ENCODE measurements around the gene HIRA. TPM values are rescaled to one million over a fixed set of nuclear protein-coding genes. Genes with fewer than 3 reads are reported as not detected.

Gene HIRA
- total RNA-seq, 1 experiment from 2014 or later = 22.1 TPM

DNA sequence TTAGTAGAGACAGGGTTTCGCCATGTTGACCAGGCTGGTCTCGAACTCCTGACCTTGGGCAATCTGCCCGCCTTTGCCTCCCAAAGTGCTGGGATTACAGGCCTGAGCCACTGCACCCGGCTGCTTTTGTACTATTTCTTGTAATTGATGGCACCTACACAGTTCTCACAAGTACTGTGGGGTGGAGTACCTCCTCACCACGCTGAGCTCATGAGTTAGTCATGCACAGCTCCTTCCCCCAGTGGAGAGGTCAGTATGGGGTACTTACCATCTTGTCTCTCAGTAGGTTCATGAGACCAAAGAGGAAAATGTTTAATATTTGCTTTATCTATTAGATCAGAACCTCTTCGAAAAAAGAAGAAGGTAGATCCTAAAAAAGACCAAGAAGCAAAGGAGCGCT, 2.9 kb upstream of the HIRA start:
- no peak for DNase-seq
- Histone ChIP-seq H3K27me3 (no peaks in the 10 kb centered on the region), H3K36me3 (peaks cover 26% of the 10 kb centered on the region), H3K9me3 (no peaks in the 10 kb centered on the region), H3K4me3 (no peak overlapping the region)

DNA sequence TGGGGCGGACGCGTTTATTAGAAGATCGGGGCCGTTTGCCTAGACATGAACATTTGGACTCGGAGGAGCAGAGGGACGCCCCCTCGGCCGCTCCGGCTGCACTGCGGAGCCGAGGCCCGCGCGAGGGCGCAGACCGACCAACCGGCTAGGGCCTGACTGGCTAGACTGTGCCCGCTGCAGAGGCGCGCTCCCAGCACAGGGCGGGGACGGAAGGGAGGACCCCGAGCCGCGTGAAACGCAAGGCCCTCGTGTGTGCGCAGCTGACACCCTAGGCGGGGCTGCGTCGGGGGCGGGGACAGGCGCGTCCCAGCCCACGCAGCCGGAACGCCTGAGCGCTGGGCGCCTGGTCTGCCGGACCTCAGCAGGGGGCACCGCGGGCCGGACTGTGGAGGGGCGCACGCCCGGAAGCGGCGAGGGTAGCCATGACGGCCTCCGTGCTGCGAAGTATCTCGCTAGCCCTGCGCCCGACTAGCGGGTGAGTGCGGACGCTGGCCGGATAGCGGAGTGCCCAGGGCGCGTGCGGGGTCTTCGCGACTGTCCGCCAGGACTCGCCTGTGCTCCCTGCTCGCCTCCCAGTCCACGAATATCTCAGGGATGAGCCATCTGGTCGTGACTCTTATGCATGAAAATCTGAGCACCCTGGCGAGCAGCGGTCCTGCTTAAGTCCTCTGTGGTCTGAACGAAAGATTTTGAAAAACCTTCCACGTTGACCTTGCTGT, 759 bp upstream of the HIRA start, which contains the start of gene MRPL40:
MRPL40 (plus strand) TSS at position 413 of the 719 bp plus-strand sequence; CDS start at position 423, 10 bp downstream.
- no peaks in the 10 kb centered on the region for H3K27me3 ChIP-seq
- H3K4me3 ChIP-seq = peak within 1 kb of the TSS; percentile 83
- H3K9me3 ChIP-seq = no peaks in the 10 kb centered on the region
- peaks cover 22% of the 10 kb centered on the region for H3K36me3 ChIP-seq
- DNase-seq = peak; percentile 96

DNA sequence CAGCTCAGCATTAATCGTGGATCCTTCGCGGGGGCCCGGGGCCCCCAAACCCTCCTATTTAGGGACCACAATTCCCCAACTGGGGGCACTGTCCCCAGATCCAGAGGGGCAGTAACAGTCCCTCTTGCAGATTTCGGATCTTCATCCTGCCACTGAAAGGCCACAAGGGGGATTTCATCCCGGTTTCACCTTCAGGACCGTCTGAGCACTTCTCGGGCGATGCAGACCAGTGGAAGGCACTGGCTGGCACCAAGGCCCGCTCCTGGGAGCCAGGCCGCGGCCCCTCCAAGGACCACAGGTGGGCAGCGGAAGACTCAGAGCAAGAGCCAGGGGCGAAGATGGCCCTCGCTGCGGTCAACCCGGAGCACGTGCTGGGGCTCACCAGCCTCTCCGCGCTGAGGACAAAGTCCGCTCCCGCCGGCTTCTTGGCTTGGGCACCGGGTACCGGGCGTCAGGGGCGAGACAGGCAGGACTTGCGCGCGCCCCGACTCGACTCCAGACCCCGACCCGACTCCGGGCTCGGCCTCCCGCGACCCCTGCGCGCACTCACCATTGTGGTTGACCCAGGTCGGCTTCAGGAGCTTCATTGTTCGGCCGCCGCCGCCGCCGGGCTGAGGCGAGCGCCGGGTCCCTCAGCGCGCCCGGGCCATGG, 517 bp downstream of the HIRA start:
- no peaks in the 10 kb centered on the region for H3K9me3 ChIP-seq
- H3K36me3 ChIP-seq = peaks cover 24% of the 10 kb centered on the region
- peak; percentile 30 for DNase-seq
- peak overlapping the region; percentile 83 for H3K4me3 ChIP-seq
- H3K27me3 ChIP-seq = no peaks in the 10 kb centered on the region

DNA sequence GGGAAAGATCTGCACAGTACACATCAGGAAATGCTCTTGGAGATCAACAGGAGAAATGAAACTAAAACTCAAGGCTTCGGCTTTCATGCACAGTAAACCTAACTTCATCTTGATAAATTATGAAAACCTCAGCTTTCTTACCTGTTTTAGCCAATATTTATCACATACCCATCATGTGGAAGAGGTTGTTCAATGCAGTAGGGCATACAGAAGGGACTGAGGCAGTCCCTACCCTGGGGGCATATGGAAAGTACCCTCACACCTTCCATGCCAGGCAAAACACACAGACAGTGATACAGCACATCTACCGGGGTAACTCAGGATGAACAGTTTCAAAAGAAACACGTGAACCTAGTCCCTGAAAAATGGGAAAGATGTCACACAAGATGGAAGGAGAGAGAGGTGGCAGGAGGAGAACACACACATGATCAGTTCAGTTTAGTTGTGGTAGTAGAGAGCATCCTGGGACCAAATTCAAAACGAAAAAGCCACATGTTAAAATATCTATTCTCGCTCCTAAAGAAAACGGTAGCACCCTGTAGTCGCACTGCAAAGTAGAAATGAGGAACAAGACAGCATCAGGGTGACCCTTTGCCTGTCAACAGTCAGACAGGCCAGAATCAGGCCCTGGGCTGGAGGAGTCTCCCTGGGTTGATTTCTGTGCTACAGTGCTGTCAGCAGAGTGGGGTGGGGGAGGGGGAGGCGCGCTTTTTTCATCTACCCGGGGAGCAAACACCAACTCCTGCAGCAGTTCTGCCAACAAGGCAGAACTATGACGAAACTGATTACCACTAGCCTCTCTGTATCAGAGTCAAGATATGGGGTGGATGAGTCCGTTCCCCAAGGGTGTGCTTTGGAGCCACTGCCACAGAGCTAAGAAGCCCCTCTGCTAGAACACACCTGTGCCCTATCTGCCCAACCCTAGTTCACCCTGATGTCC, 1.3 kb downstream of the HIRA start:
- no peaks in the 10 kb centered on the region for H3K9me3 ChIP-seq
- DNase-seq = peak; percentile 48
- no peaks in the 10 kb centered on the region for H3K27me3 ChIP-seq
- H3K36me3 ChIP-seq = peaks cover 23% of the 10 kb centered on the region
- H3K4me3 ChIP-seq = peak overlapping the region; percentile 83

DNA sequence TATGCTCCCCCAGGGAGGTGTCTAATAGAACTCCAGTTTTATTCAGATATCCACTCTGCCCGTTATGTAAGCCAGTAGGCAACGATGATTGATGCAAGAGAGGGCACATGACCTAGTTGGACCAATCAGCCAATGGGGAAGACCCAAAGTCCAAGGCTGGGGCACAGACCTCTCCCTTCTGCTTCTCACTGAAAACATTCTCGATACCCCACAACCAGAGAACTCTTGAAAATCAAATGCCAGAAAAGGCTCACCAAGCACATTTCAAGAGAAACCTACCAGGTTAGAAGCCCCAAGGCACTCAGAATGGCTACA, 7.4 kb downstream of the HIRA start:
- H3K9me3 ChIP-seq = no peaks in the 10 kb centered on the region
- H3K27me3 ChIP-seq = no peaks in the 10 kb centered on the region
- DNase-seq = no peak
- no peak overlapping the region for H3K4me3 ChIP-seq
- H3K36me3 ChIP-seq = peaks cover 10% of the 10 kb centered on the region

DNA sequence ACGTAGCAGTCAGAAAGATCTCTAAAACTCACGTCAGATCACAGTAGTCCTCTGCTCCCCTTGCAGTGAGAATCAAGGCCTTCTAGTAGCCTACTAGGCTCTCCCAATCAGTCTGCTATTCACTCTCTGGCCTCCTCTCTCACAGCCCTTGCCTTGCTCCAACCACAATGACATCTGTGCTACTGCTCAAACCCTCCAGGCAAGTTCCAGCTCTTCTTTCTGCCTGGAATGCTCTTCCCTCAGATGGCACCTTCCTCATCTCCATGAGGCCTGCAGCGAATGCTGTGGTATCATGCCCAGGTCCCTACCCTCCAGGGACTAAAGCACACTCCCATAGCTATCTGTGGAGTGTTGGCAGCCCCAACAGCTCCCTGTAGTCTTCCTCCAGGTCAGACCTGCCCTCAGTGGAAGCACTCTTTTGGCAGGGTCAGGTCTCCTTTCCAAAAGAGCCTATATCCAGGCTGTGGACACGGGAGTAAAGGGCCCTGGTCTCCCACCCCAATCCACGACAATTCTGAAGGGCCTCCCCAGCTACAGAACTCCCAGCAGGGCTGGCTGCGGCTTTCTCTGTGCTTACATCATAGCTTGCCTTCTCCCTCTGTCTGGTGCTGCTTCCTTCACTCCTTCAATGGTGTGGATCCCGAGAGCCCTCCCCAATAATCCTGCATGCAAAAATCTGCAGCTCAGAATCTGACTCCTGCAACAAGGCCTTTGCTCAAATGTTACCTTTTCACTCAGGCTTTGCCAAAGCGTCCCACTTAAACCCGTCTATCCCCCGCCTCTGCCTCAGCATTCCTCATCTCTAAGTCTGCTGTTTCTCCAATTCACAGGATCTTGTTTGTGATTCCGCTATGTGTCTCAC, 8.9 kb downstream of the HIRA start:
- Histone ChIP-seq H3K27me3 (no peaks in the 10 kb centered on the region), H3K36me3 (peaks cover 12% of the 10 kb centered on the region), H3K9me3 (no peaks in the 10 kb centered on the region), H3K4me3 (no peak overlapping the region)
- no peak for DNase-seq

DNA sequence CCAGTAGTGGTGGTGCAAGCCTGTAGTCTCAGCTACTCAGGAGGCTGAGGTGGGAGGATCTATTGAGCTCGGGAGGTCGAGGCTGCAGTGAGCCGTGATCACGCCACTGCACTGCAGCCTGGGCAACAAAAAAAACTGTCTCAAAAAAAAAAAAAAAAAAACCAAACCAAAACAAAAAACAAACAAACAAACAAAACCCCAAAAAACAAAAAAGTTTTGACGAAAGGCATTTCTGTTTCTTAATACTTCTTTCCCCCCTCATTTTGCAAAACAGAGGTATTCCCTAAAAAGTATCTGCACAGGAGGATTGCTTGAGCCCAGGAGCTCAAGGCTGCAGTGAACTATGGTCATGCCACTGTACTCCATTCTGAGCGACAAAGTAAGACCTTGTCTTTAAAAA, 11.2 kb downstream of the HIRA start:
- Histone ChIP-seq H3K4me3 (no peak overlapping the region), H3K9me3 (no peaks in the 10 kb centered on the region), H3K27me3 (no peaks in the 10 kb centered on the region), H3K36me3 (peaks cover 12% of the 10 kb centered on the region)
- no peak for DNase-seq

DNA sequence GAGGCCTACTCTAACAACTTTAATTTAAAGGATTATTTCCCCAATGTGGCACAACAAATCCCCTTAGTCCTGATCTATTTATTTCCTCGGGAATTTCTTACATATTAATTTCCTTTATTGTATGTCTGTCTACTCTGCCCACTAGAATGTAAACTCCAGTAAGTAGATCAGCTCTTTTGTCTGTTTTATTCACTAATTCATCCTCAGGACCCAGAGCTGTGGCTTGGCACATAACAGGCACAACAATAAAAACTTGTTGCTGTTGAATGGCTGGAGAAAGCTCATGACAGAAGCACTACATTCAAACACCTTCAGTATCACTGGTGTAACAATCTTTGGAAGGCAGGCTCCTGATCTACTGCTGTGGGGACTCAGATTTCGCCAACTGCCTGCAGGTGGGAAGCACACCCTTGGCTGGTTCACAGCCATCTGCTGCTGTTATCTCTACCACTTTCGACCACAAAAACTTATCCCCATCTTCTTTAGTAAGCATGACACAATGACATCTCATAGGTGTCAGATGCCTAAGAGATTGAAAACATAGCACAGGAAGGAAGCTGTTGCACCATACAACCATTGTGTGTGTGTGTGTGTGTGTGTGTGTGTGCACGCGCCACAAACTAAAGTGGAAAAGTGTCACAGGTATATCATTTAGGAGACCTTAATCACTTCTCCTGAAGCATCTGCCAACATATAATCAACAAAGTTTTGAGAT, 11.9 kb downstream of the HIRA start:
- Histone ChIP-seq H3K27me3 (no peaks in the 10 kb centered on the region), H3K4me3 (no peak overlapping the region), H3K9me3 (no peaks in the 10 kb centered on the region), H3K36me3 (peaks cover 11% of the 10 kb centered on the region)
- DNase-seq = no peak

DNA sequence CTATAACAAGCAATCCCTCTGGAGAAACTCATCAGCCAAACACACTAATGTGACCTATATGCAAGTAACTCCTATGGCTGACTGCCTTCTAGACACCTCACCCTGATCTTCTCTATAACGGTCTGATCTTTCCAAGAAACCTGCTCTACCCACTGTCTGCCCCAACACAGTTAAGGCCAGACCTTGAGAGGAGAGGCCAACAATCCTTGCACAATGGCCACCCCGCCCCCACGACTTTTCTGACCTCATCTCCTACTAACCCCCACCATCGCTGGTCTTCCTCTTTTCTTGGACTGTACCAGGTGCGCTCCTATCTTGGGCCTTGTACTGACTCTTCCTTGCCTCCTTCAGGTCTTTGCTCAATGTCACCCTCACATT, 12.5 kb downstream of the HIRA start:
- no peak overlapping the region for H3K4me3 ChIP-seq
- no peak for DNase-seq
- no peaks in the 10 kb centered on the region for H3K27me3 ChIP-seq
- H3K9me3 ChIP-seq = no peaks in the 10 kb centered on the region
- peaks cover 10% of the 10 kb centered on the region for H3K36me3 ChIP-seq

DNA sequence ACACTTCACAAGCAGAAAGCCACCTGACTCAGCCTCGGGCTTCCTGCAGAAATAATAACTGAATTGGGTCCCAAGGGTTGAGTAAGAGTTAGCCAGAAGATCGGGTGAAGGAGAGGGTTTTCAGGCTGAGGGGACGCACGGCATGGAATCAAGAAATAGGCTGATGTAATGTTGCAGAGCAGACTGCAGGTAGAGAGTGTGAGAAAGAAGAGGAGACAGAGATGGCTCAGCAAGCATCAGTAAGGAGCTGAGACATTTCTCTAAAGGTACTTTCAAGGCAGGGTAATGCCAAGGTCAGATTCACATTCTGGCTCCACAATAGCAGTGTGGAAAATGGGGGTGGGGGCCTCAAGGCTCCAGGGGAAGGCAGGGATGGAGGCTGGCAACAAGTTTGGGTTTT, 18.6 kb downstream of the HIRA start:
- Histone ChIP-seq H3K4me3 (no peak overlapping the region), H3K36me3 (peaks cover 37% of the 10 kb centered on the region), H3K27me3 (no peaks in the 10 kb centered on the region), H3K9me3 (no peaks in the 10 kb centered on the region)
- no peak for DNase-seq

DNA sequence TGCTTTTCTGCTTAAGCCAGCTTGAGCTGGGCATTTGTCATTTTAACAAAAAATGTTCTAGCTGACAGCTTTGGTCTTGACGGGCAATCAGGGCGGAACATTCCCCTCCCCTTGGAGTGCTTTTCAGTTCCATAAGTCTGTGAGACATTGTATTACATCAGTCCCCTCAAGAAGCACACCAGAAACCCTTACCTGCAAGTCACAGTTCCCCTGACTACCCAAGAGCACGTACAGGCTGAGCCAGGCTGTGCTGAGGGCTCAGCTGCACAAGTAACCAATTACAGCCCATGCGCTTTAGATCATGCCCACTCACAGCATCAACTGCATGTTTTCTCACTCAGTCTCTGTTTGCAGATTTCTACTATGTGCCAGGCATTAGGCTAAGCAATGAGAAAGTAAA, 19.1 kb downstream of the HIRA start:
- no peaks in the 10 kb centered on the region for H3K27me3 ChIP-seq
- H3K36me3 ChIP-seq = peaks cover 36% of the 10 kb centered on the region
- no peak for DNase-seq
- H3K4me3 ChIP-seq = no peak overlapping the region
- H3K9me3 ChIP-seq = no peaks in the 10 kb centered on the region

DNA sequence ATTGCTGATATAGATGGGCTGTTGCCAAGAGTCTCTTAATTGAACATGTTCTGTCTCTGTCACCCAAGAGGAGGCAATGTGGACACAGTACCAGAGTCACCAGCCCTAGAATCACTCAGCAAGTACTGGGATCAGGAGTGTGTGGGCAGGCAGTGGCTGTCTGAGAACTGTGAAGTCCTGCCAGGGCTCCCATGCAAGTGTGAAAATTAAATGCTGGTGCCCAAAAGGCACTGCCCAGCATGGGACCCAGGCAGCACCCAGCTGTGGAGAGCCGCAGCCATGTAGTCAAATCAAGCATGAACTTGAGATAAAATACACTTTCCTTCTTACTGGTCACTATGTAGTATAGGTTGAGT, 19.9 kb downstream of the HIRA start:
- Histone ChIP-seq H3K9me3 (no peaks in the 10 kb centered on the region), H3K36me3 (peaks cover 36% of the 10 kb centered on the region), H3K27me3 (no peaks in the 10 kb centered on the region), H3K4me3 (no peak overlapping the region)
- no peak for DNase-seq

DNA sequence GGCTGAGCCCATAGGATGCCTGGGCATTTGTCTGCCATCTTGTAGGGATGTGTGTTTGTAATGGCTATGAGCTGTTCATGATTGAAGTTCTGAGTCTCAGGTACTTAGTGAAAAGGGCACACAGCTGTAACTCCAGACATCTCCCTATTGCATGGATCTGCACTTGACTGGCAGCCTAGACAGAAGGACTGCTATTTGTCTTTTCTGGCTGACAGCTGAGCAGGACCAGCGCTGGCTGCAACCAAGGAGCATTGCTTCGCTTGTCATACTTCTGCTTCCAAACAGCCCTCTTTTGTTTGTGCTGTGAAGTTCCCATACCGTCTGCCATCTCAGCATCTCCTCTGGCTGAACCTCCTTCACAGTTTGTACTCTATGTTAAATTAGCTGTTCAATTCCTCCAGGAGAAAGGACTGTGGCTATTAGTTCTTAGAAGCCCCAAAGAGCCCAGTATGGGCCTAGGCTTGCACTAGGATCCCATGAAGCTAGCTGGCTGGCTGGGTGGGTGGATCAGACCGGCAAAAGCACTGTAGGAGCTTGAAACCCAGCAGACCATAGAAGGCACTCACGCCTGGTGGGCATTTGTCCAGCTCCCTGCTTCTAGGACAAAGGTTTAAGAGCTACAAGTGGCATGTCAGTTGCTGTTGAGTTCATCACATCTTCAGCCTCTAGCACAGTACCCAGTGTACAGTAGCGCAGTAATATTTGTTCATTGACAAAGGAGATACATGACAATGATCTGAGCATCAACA, 20.4 kb downstream of the HIRA start:
- peaks cover 42% of the 10 kb centered on the region for H3K36me3 ChIP-seq
- H3K9me3 ChIP-seq = no peaks in the 10 kb centered on the region
- H3K4me3 ChIP-seq = no peak overlapping the region
- no peaks in the 10 kb centered on the region for H3K27me3 ChIP-seq
- DNase-seq = no peak

DNA sequence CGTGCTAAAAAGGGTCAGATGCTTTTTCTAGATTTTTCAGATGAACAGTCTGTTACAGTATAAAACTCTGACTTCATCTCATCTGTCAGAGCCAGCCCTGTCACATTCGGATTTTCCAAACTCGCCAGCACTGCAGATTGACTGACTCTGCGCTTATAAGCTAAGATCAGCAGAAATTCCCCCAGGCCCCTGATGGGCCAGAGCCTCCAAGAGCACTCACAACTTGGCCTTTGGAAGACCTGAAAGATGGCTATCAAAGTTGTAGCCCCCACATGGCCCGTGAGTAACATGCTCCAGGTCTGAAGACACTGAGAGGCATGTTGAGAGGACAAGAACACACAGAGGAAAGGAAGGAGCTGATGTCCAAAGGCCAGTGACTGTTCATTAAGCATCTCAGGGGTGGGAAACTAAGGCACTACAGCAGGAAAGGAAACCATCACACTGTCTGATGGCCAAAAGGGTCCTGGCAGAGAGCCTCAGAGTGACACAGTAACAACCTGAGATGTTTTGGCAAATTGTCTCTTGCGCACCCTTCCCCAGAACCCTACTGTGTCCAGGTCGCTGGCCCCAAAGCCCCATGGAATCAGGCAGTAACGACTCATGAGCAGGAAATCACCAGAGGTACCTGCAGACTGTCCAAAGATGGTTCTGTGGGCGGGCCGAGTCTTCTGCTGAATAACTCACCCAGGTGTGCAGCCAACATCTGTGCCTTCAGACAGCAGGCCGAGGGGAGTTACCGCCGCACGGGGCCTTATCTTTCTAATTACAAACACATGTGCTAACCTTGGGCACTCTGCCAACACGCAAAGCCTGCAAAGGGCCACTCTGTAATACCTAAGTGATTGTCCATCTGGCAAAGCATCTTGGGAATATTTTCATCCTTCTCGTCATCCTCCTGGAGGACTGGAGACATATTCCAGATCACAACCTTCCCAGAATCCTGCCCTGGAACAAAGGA, 23.6 kb downstream of the HIRA start:
- DNase-seq = no peak

More for the DNA sequence above, 23.6 kb downstream of the HIRA start:
- H3K9me3 ChIP-seq = no peaks in the 10 kb centered on the region
- peaks cover 57% of the 10 kb centered on the region for H3K36me3 ChIP-seq
- no peaks in the 10 kb centered on the region for H3K27me3 ChIP-seq
- no peak overlapping the region for H3K4me3 ChIP-seq
